AG04450 (cell line): ENCODE measurements around the gene PCMT1. TPM values are rescaled to one million over a fixed set of nuclear protein-coding genes. Genes with fewer than 3 reads are reported as not detected.
A peak's percentile ranks its signal among the peaks of the same experiment; 100 is the strongest.

Experiments used
- CTCF ChIA-PET: fragments of 300-600, 350-600 bp; formaldehyde crosslinking; extraction: SDS; loops from one replicate; lab custom pipeline; 2022; ENCODE audit warnings: antibody characterized with exemption, inconsistent platforms; lab: Charles Lee
- POLR2A ChIA-PET: fragments of 350-600 bp; formaldehyde crosslinking; extraction: SDS; loops from one replicate; lab custom pipeline; 2021; ENCODE audit warnings: antibody characterized with exemption, inconsistent platforms; lab: Yijun Ruan, JAX
- DNase-seq: peaks from one replicate; pipeline ENCODE4 v3.0.0-alpha.2; 2011; ENCODE audit warnings: low read depth, low spot score
- H3K27ac ChIP-seq: one replicate; pipeline ENCODE4 v1.5.1; 2012; ENCODE audit warnings: low read depth, low read length, control low read depth
- H3K27me3 ChIP-seq: one replicate; pipeline ENCODE4 v1.6.0; 2012; ENCODE audit warnings: low read length; ENCODE audit not compliant: control insufficient read depth, insufficient read depth
- H3K4me3 ChIP-seq: 2 replicates; pipeline ENCODE4 v1.5.1; 2011; ENCODE audit warnings: mild to moderate bottlenecking, low read depth, low read length, control low read depth
- H3K9me3 ChIP-seq: 2 replicates; pipeline ENCODE4 v1.5.1; 2012; ENCODE audit warnings: low read length; ENCODE audit not compliant: control insufficient read depth, insufficient read depth
- CTCF ChIP-seq: IDR thresholded peaks from 2 replicates; pipeline ENCODE4 v1.5.1; 2011; ENCODE audit warnings: low read depth, low read length, control low read depth, inconsistent platforms
- polyA plus RNA-seq: library from polyadenylated mRNA; depleted of rRNA; stranded (reverse); fragments of >200 nt; gene quantifications from 2 replicates; pipeline ENCODE4 v1.2.3, GENCODE V29; 2011

Gene PCMT1
- polyA plus RNA-seq, 1 experiment, result 96.2 TPM

GRCh38 chr6:149820506-149820905 lies 71.0 kb downstream of the PCMT1 start:
- no peak for DNase-seq
- no peaks in the 10 kb centered on the region for H3K27me3 ChIP-seq
- ChIA-PET CTCF (interaction anchor here (1.3 kb wide), 1 partner anchor 14 kb away, joined by 4 read pairs; no protein-coding TSS in a partner anchor), POLR2A (no interaction called here)
- H3K4me3 ChIP-seq, result no peak overlapping the region
- TF ChIP-seq CTCF, result no peak
- H3K9me3 ChIP-seq, result no peaks in the 10 kb centered on the region
- no peak overlapping the region for H3K27ac ChIP-seq

DNA sequence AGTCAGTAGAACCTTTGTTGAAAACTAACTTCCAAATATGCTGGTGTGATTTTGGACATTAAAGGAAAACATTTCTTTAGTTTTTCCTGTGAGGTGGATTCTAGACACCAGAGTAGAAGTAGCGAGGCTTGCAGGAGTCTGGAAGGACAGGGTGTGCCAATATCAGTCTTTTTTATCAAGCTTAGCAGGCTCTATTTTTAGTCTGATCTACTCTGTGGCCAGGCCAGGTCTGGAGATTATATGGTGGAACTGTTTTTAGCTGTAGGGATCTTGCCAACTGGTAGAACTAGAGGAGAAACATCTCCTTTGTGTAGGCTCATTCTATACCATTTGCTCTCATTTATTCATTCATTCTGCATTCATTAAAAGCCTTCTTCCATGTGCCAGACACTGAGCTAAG lies 72.0 kb downstream of the PCMT1 start:
- Histone ChIP-seq H3K27ac (no peak overlapping the region), H3K9me3 (no peaks in the 10 kb centered on the region), H3K27me3 (no peaks in the 10 kb centered on the region), H3K4me3 (no peak overlapping the region)
- TF ChIP-seq CTCF, result no peak
- no peak for DNase-seq
- CTCF ChIA-PET, result interaction anchor here (1.2 kb wide), 1 partner anchor 15 kb away, joined by 4 read pairs; no protein-coding TSS in a partner anchor
- POLR2A ChIA-PET, result no interaction called here

DNA sequence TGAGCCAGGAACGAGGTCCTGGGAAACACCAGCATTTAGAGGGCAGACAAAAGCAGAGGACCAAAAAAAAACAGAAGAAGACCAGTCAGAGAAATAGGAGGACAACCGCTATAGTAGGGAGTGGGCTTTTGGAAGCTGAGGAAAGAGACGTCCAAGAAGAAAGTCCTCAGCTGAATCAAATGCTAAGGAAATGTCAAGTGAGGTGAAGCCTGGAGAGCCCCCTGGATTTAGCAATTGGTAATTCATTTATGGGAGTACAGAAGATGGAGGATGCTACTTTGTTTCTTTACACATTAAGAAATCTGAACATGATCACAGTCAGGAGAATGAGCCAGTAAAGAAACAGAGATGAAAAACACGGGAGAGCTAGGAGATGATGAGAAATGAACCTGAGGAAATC lies 73.5 kb downstream of the PCMT1 start:
- no peak for DNase-seq

GRCh38 chr6:149825292-149825691 lies 75.8 kb downstream of the PCMT1 start:
- Histone ChIP-seq H3K4me3 (no peak overlapping the region), H3K27ac (no peak overlapping the region), H3K27me3 (no peaks in the 10 kb centered on the region), H3K9me3 (no peaks in the 10 kb centered on the region)
- TF ChIP-seq CTCF, result no peak
- DNase-seq, result no peak
- ChIA-PET CTCF (interaction anchor here (2.0 kb wide), 2 partner anchors 9 to 40 kb away, joined by 4 to 7 read pairs; no protein-coding TSS in a partner anchor), POLR2A (no interaction called here)

More for the DNA sequence above, 73.5 kb downstream of the PCMT1 start:
- no peak for TF ChIP-seq CTCF
- Histone ChIP-seq H3K27ac (no peak overlapping the region), H3K4me3 (no peak overlapping the region), H3K9me3 (no peaks in the 10 kb centered on the region), H3K27me3 (no peaks in the 10 kb centered on the region)
- CTCF ChIA-PET, result no interaction called here
- POLR2A ChIA-PET, result interaction anchor here (0.7 kb wide), 1 partner anchor 11 kb away, joined by 7 read pairs; no protein-coding TSS in a partner anchor

DNA sequence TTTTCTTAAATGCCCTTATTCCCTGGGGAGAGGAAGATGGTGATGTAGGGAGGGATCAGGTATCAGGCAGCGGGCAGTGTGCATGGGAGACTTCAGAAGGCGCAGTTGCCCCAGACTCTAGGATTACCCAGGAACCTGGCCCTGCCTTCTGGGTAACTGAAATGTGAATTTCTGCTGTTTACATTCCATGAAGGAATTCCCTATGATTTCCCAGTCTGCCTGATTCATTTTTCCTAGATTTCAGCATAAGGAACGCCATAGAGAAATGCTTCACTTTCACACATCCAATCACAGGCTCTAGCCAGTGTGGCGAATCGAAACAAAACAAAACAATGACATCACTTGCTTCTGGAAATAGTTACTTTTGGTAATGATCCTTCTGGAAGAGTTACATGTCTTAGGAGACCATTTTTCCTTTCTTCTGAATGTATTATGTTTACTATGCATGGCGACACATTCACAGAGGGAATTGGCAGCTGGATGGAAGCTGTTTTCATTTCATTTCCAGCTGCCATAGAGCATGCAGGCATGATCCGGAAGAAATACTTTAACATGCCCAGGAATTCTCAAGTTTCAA lies 81.3 kb downstream of the PCMT1 start:
- ChIA-PET POLR2A (no interaction called here), CTCF (interaction anchor here (0.8 to 1.0 kb wide), 2 partner anchors 10 to 96 kb away, joined by 3 to 4 read pairs; no protein-coding TSS in a partner anchor)
- no peak overlapping the region; the same call in 1 of the 2 replicates for H3K4me3 ChIP-seq
- H3K27ac ChIP-seq, result peak overlapping the region; percentile 34
- no peak for TF ChIP-seq CTCF
- H3K9me3 ChIP-seq, result peaks cover 4% of the 10 kb centered on the region; the same call in 1 of the 2 replicates
- no peaks in the 10 kb centered on the region for H3K27me3 ChIP-seq
- no peak for DNase-seq
